ENCODE measurements around the gene KRT32.

Gene KRT32

DNA sequence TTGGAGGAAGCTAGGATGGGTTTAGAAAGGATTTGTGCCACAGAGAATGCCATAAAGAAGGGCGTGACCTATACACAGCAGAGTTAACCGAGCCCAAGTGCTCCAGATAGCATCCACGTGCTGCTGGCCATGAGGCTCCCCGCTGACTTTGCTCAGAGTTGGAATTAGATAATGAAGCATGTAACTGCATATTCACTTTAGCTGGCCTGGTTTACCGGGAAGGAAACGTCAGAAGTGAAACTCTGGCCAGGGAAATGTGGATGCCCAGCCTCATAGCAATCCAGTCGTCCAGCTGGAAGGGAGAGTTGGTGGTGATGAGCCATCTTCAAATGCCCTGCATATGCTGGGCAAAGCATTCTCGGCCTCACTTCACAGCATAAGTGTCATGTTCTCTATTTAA lies 7.7 kb upstream of the KRT32 start:
- no peak for TF ChIP-seq CTCF (IDR thresholded peaks at IDR 0.05)
- no peak overlapping the region for H3K27ac ChIP-seq
- H3K4me3 ChIP-seq (ENCODE audit: low read depth, low read length) = no peak overlapping the region
- no peaks in the 10 kb centered on the region for H3K36me3 ChIP-seq (ENCODE audit: control insufficient read depth, insufficient read depth, low read length)
- H3K4me1 ChIP-seq = no peaks in the 10 kb centered on the region
- no peak overlapping the region for H3K9ac ChIP-seq
- H3K79me2 ChIP-seq = no peaks in the 10 kb centered on the region
- no peak overlapping the region for H3K4me2 ChIP-seq (ENCODE audit: low read length)
- H3K9me3 ChIP-seq (ENCODE audit: control insufficient read depth, low read length) = no peaks in the 10 kb centered on the region
- H2AFZ ChIP-seq = no peak overlapping the region
- H3K27me3 ChIP-seq (ENCODE audit: control insufficient read depth, insufficient read depth, low read length) = no peaks in the 10 kb centered on the region

DNA sequence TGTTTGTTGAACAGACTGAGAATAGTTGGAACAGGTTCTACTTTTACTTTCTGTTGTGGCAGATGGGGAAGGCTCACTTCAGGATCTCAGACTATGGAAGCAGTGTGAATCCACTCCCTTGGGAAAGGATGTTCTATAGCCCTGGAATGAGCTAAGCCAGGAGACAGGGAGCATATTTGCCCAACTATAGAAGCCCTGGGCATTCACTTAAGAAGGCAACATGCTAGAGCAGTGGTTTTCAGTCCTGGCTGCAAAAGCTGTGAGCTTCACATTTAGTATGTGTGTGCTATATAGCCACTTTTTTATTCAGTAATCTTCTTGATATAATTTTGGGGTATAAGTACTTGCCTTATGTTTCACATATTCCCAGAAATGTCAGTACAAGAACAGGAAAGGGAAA lies 1.2 kb upstream of the KRT32 start:
- Histone ChIP-seq H3K9me3 (ENCODE audit: control insufficient read depth, low read length) (no peaks in the 10 kb centered on the region), H3K4me2 (ENCODE audit: low read length) (no peak overlapping the region), H3K27me3 (ENCODE audit: control insufficient read depth, insufficient read depth, low read length) (no peaks in the 10 kb centered on the region), H3K27ac (no peak overlapping the region), H3K4me3 (ENCODE audit: low read depth, low read length) (no peak overlapping the region), H3K9ac (no peak overlapping the region), H3K4me1 (no peaks in the 10 kb centered on the region), H2AFZ (no peak overlapping the region), H3K36me3 (ENCODE audit: control insufficient read depth, insufficient read depth, low read length) (no peaks in the 10 kb centered on the region), H3K79me2 (no peaks in the 10 kb centered on the region)
- no peak for TF ChIP-seq CTCF (IDR thresholded peaks at IDR 0.05)

DNA sequence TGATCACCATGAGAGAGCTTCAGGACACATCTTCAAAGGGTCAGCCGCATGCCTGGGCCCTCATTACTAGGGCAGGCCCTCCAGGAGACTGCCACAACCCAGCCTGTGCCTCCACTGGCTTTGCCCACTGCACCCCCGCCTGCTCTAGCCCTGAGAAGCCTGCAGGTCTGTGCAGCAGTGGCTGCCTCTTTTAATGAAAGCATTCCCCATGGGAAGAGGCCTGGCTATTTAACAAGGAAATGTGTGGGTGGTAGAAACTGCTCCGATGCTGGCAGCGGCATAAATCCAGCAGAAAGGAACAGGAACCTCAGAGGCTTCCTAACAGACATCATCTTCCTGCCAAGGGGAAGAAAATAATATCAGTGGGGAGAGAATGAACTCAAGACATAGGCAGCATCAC lies 375 bp upstream of the KRT32 start:
- no peaks in the 10 kb centered on the region for H3K36me3 ChIP-seq (ENCODE audit: control insufficient read depth, insufficient read depth, low read length)
- H3K4me3 ChIP-seq (ENCODE audit: low read depth, low read length) = no peak overlapping the region
- no peak overlapping the region for H2AFZ ChIP-seq
- H3K27me3 ChIP-seq (ENCODE audit: control insufficient read depth, insufficient read depth, low read length) = no peaks in the 10 kb centered on the region
- no peaks in the 10 kb centered on the region for H3K9me3 ChIP-seq (ENCODE audit: control insufficient read depth, low read length)
- H3K9ac ChIP-seq = no peak overlapping the region
- H3K79me2 ChIP-seq = no peaks in the 10 kb centered on the region
- H3K4me2 ChIP-seq (ENCODE audit: low read length) = no peak overlapping the region
- no peak overlapping the region for H3K27ac ChIP-seq
- no peaks in the 10 kb centered on the region for H3K4me1 ChIP-seq
- TF ChIP-seq CTCF (IDR thresholded peaks at IDR 0.05) = no peak

GRCh38 chr17:41464682-41465081 lies 2.5 kb downstream of the KRT32 start:
- no peak for TF ChIP-seq CTCF (IDR thresholded peaks at IDR 0.05)
- H3K9me3 ChIP-seq (ENCODE audit: control insufficient read depth, low read length) = no peaks in the 10 kb centered on the region
- no peaks in the 10 kb centered on the region for H3K27me3 ChIP-seq (ENCODE audit: control insufficient read depth, insufficient read depth, low read length)
- no peak overlapping the region for H3K4me2 ChIP-seq (ENCODE audit: low read length)
- H3K27ac ChIP-seq = no peak overlapping the region
- no peaks in the 10 kb centered on the region for H3K4me1 ChIP-seq
- H3K36me3 ChIP-seq (ENCODE audit: control insufficient read depth, insufficient read depth, low read length) = no peaks in the 10 kb centered on the region
- no peak overlapping the region for H2AFZ ChIP-seq
- no peak overlapping the region for H3K4me3 ChIP-seq (ENCODE audit: low read depth, low read length)
- no peaks in the 10 kb centered on the region for H3K79me2 ChIP-seq
- no peak overlapping the region for H3K9ac ChIP-seq

GRCh38 chr17:41464173-41464572 lies 3.0 kb downstream of the KRT32 start:
- Histone ChIP-seq H2AFZ (no peak overlapping the region), H3K79me2 (no peaks in the 10 kb centered on the region), H3K9ac (no peak overlapping the region), H3K4me1 (no peaks in the 10 kb centered on the region), H3K27me3 (ENCODE audit: control insufficient read depth, insufficient read depth, low read length) (no peaks in the 10 kb centered on the region), H3K27ac (no peak overlapping the region), H3K4me3 (ENCODE audit: low read depth, low read length) (no peak overlapping the region), H3K4me2 (ENCODE audit: low read length) (no peak overlapping the region), H3K36me3 (ENCODE audit: control insufficient read depth, insufficient read depth, low read length) (no peaks in the 10 kb centered on the region), H3K9me3 (ENCODE audit: control insufficient read depth, low read length) (no peaks in the 10 kb centered on the region)
- TF ChIP-seq CTCF (IDR thresholded peaks at IDR 0.05) = no peak
